Measurements from ENCODE around the gene TRAPPC11.
"Not testable (repeated sequence)": the region's sequence is repeated elsewhere in the genome, so short reads cannot be mapped to it uniquely, and the experiment has no call there.

The TRAPPC11 gene

GRCh38 chr4:183721207-183722081 lies 62.4 kb downstream of the TRAPPC11 start:
- no peak for DNase-seq (ENCODE audit: low read depth)

- no peak for DNase-seq (ENCODE audit: low read depth)
These were observed 63.9 kb downstream of the TRAPPC11 start for GRCh38 chr4:183722731-183723560.

DNA sequence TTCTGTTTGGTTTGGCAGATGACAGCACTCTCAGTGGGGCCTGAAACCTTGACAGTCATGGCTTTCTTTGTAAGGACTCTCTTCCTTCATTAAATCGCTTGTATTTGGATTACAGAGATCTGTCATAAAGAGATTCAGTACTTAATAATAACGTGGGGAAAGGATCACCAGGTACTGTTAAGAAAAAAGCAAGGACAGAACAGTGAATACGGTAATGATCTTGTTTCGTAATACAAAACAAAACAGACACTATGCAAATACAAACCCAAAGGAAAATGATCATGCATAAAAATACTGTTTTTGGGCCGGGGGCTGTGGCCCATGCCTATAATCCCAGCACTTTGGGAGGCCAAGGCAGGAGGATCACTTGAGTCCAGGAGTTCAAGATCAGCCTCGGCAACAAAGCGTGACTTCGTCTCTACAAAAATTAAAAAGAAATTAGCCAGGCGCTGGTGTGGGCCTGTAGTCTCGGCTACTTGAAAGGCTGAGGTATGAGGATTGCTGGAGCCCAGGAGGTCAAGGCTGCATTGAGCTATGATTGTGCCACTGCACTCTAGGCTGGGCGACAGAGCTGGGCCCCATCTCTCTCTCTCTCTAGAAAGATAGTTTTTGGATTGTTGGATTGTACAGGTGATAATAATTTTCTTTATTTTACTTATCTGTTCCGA lies 64.6 kb downstream of the TRAPPC11 start:
- DNase-seq (ENCODE audit: low read depth), result no peak

DNA sequence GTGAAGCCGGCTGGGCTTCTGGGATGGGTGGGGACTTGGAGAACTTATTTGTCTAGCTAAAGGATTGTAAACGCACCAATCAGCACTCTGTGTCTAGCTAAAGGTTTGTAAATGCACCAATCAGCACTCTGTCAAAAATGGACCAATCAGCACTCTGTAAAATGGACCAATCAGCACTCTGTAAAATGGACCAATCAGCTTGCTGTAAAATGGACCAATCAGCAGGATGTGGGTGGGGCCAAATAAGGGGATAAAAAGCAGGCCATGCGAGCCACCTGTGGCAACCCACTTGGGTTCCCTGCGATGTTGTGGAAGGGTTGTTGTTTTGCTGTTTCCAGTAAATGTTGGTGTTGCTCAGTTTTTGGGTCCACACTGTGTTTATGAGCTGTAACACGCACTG lies 66.5 kb downstream of the TRAPPC11 start:
- not testable (repeated sequence) for DNase-seq (ENCODE audit: low read depth)

GRCh38 chr4:183727482-183727881 lies 68.4 kb downstream of the TRAPPC11 start:
- DNase-seq (ENCODE audit: low read depth), result no peak

- no peak for DNase-seq (ENCODE audit: low read depth)
These were observed 69.4 kb downstream of the TRAPPC11 start for GRCh38 chr4:183728223-183729068.

DNA sequence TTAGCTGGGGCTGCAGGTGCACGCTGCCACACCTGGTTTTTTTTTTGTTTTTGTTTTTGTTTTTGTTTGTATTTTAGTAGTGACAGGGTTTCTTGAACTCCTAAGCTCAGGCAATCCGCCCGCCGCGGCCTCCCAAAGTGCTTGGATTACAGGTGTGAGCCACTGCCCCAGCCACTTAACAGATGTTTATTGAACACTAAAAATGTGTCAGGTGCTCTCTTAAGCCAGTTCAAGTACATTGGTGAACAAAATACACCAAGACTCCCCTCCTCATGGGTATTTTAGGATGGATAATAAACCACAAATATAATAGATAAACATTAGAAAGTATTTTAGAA lies 69.9 kb downstream of the TRAPPC11 start:
- no peak for DNase-seq (ENCODE audit: low read depth)

- no peak for DNase-seq (ENCODE audit: low read depth)
These were observed 70.6 kb downstream of the TRAPPC11 start for GRCh38 chr4:183729430-183730328.

GRCh38 chr4:183732296-183732695 lies 73.2 kb downstream of the TRAPPC11 start:
- DNase-seq (ENCODE audit: low read depth), result no peak

GRCh38 chr4:183733181-183733580 lies 74.1 kb downstream of the TRAPPC11 start:
- DNase-seq (ENCODE audit: low read depth), result no peak

DNA sequence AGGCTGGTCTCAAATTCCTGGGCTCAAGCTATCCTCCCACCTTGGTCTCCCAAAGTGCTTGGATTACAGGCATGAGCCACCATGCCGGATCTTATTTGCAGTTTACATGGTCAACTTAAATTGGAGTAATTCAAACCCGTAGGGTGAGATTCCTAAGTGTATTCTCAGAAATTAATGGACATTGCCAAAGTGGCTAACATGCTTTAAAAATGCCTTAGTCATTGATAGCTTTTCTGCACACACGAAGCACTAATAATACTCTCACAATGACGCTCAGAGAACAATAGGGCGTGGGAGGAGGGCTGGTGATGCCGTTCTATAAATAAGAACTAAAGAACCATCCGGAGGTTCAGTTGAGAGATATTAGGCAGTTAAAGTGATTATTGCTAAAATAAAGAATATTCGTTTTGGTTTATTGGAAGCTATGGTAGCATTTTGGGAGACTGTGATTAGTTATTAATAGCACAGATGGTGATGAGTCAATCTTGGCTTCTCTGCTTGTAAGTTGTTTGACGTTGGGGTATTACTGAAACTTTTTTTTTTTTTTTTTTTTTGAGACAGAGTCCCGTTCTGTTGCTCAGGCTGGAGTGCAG lies 79.1 kb downstream of the TRAPPC11 start:
- no peak for DNase-seq (ENCODE audit: low read depth)

DNA sequence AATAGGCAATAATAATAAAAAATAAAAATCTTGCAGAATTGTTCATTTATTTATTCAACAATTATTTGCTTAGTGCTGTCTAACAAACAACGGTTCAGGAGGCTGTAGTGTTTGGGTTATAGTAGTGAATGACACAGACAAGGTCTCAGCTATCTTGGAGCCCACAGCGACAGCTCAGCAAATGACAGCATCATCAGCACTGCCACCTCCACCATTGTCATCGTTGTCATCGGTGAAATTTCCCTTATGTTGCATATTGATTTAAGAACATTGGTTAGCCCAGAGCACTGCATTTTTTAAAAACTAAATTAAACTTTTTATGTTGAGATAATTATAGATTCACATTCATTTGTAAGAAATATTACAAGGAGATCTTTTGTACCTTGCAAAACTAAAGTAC lies 79.9 kb downstream of the TRAPPC11 start:
- no peak for DNase-seq (ENCODE audit: low read depth)

DNA sequence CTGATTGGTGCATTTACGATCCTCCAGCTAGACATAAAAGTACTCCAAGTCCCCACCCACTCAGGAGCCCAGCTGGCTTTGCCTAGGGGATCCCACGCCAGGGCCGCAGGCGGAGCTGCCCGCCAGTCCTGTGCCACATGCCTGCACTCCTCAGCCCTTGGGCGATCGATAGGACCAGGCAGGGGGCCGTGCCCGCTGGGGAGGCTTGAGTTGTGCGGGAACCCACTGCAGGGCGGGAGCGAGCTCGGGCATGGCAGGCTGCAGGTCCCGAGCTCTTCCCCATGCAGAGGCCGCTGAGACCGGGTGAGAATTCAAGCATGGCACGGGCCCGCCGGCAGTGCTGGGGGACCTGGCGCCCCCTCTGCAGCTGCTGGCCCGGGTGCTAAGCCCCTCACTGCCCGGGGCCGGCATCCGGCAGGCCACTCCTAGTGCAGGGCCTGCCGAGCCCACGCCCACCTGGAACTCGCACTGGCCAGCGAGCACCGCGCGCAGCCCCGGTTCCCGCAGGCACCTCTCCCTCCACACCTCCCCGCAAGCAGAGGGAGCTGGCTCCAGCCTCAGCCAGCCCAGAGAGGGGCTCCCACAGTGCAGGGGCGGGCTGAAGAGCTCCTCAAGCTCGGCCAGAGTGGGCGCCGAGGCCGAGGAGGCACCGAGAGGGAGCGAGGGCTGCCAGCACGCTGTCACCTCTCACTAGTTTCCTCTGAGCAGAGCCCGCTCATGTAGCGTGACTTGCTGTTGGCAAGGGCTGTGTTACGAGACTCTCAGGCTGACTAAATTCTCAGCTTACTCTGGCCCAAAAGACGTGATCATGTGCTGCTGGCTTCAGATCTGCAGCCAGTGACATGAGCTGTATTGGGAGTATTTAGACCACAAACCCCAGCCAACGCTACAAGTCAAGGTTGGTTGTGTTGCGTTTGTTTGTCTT lies 87.5 kb downstream of the TRAPPC11 start:
- DNase-seq (ENCODE audit: low read depth), result no peak

DNA sequence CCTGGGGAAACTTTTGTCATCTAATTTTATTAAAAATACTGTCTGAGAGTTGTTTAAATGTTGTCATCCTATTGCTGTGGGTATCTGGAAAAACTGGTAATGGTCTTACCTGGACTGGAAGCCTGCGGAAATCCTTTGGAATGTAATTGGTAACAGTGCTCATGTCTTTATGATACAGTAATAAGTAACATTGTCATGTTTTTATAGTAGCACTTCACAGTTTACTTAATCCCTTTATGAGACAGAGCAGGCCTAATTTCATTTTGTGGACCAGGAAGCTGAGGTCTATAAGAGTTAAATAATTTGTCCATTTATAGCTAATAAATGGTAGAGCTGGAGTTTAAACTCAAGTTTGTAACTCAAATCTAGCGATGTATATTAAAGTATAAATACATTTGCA lies 88.3 kb downstream of the TRAPPC11 start:
- no peak for DNase-seq (ENCODE audit: low read depth)

DNA sequence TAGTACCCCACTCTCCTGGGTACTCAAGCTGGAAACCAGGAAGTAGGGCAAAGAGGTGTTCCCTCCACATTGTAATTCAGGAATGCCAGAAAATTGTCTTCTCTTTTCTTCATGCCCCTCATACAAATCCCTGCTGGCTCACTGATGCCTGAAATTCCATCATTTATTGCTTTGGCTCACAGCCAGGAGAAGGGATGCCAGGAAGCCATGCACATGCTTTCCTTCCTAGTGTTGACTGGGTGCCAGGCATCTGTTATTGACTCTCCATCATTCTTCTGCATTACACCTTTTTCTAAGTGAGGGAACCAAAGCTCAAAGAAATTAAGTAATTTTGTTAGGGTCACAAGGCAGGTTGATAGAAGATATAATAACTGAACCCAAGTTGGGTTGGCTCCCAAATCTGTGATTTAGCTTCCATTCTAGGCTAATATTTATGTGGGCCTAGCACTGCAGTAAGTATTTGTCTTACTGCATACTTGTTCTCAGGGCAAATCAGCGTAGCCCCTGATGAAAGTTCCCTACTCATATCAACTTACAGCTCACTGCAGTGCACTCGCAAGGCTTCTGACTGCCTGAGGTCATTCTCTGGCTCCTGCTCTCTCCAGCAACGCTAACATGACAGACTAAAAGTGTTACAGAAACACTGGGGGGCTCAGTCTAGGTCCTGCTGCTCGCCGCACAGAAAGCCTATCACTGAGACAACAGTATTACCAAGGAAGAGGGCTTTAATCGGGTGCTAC lies 89.0 kb downstream of the TRAPPC11 start:
- no peak for DNase-seq (ENCODE audit: low read depth)

- no peak for DNase-seq (ENCODE audit: low read depth)
These were observed 92.0 kb downstream of the TRAPPC11 start for GRCh38 chr4:183751106-183751505.

GRCh38 chr4:183755596-183755995 lies 96.5 kb downstream of the TRAPPC11 start:
- no peak for DNase-seq (ENCODE audit: low read depth)

- no peak for DNase-seq (ENCODE audit: low read depth)
These were observed 98.0 kb downstream of the TRAPPC11 start for GRCh38 chr4:183757060-183757459.

All from GM04504 (cell line).